ENCODE data around the gene IDUA.

The IDUA gene

GRCh38 chr4:1008840-1009541 is 22.1 kb downstream of the IDUA start:
- FAIRE-seq, result no peak
- TF ChIP-seq, protein P1, sequence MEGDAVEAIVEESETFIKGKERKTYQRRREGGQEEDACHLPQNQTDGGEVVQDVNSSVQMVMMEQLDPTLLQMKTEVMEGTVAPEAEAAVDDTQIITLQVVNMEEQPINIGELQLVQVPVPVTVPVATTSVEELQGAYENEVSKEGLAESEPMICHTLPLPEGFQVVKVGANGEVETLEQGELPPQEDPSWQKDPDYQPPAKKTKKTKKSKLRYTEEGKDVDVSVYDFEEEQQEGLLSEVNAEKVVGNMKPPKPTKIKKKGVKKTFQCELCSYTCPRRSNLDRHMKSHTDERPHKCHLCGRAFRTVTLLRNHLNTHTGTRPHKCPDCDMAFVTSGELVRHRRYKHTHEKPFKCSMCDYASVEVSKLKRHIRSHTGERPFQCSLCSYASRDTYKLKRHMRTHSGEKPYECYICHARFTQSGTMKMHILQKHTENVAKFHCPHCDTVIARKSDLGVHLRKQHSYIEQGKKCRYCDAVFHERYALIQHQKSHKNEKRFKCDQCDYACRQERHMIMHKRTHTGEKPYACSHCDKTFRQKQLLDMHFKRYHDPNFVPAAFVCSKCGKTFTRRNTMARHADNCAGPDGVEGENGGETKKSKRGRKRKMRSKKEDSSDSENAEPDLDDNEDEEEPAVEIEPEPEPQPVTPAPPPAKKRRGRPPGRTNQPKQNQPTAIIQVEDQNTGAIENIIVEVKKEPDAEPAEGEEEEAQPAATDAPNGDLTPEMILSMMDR (IDR thresholded peaks at IDR 0.05; ENCODE audit: insufficient read depth, missing control alignments), result no peak
- no peak for DNase-seq (ENCODE audit: insufficient read length, low spot score)

- TF ChIP-seq, protein P1 (IDR thresholded peaks at IDR 0.05; ENCODE audit: insufficient read depth, missing control alignments), result no peak
- FAIRE-seq (no peak), DNase-seq (ENCODE audit: insufficient read length, low spot score) (peak; percentile 47)
Measured at GRCh38 chr4:1009542-1010394, 22.9 kb downstream of the IDUA start.

DNA sequence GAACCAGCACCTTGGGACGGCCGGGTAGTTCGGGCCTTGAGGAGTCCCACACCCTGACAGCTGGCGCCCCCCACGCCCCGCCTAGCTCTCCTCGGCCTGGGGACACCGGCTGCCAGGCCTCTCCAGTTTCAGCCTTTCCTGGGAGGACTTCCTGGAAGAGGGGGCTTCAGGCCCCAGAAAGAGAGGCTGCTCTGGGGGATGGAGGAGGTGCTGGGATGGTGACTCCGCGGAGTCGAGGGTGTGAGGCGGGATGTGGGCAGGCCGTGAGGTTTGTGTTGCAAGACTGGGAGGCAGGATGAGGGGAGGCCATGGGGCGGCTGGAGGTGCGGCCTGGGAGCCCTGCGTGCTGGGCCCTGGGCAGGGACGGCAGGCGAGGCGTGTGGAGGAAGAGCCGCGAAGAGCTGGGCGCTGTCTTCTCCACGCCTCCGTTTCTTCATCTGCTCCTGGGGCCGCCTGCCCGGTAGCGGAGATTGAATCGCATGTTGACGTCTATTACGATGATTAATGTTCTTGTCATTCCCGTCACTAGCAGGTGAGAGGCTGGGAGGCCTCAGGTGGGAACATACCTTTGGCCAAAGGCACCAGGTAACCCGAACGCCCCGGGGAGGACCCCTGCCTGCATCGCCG is 23.7 kb downstream of the IDUA start:
- TF ChIP-seq, protein P1 (IDR thresholded peaks at IDR 0.05; ENCODE audit: insufficient read depth, missing control alignments), result no peak
- DNase-seq (ENCODE audit: insufficient read length, low spot score) (peak; percentile 17), FAIRE-seq (no peak)

DNA sequence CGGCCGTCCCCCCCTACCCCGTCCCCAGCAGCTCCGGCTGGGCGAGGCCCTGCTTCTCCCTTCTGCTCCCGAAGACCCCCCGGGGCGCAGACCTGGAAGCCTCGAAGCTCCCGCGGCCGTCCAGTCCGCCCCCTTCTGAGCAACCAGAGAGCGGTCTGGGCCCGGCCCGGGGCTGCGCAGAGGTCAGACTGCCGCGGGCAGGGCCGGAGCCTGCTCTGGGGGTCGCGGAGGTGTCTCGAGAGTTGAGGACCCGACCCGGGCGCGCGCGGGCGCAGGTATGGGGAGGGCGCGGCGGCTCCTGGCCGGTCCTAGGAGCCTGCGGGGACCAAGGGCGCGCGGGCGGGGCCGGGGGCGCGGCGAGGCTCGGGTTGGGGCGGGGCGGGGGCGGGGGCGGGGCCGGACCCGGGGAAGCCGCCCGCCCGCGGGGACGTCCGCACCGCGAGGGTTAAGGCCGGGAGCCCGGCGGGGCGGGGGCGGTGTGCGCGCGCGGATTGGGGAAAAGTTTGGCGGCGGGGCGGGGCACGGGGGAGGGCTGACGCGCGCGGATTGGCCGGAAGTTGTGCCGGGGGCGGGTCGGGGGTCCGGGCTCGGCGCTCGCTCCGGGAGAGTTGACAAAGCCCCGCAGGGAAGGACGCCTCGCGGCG is 24.3 kb downstream of the IDUA start, which contains the start of gene FGFRL1:
Gene FGFRL1 (plus strand): TSS at position 605 of the 644 bp plus-strand sequence. CDS start 860 bp downstream, outside the sequence.
- DNase-seq (ENCODE audit: insufficient read length, low spot score), result peak; percentile 76
- TF ChIP-seq, protein P1 (IDR thresholded peaks at IDR 0.05; ENCODE audit: insufficient read depth, missing control alignments), result no peak
- FAIRE-seq, result no peak

GRCh38 chr4:1011666-1012033 is 24.8 kb downstream of the IDUA start:
- no peak for DNase-seq (ENCODE audit: insufficient read length, low spot score)
- no peak for FAIRE-seq
- TF ChIP-seq, protein P1 (IDR thresholded peaks at IDR 0.05; ENCODE audit: insufficient read depth, missing control alignments), result no peak

DNA sequence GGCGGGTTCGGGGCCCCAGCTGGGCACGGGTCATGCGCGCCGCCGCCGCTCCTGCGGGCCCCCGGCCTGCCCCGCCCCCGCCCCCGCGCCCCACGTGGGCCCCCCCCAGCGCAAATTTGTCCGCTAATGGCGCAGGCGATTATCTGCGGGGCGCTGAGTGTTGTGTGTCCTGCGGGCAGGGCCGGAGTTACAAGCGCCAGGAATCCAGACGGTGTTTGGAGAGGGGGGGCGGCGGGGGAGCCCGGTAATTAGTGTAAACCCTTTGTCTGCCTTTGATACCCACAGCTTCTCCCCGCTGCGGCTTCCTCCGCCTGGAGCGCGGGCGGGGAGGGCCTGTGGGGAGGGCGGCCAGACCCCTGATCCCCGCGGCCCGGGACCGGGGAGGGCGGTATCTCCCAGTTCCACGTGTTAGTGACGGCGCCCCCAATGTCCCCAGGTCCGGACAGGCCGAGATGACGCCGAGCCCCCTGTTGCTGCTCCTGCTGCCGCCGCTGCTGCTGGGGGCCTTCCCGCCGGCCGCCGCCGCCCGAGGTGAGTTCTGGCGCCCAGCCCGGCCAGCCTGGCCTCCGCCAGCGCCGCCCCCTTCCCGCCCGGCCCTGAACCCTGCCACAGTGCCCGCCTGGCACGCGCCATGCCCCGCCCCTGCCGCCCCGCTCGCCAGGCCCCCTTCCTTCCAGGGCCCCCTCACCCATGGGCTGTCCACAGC is 25.3 kb downstream of the IDUA start:
- FAIRE-seq (no peak), DNase-seq (ENCODE audit: insufficient read length, low spot score) (peak; percentile 48)
- TF ChIP-seq, protein P1 (IDR thresholded peaks at IDR 0.05; ENCODE audit: insufficient read depth, missing control alignments), result no peak

All from D721Med (cell line).